Upper lobe of left lung (tissue), 4 donors: Measurements from ENCODE around the gene CD300LF.

Experiments used
- EP300 ChIP-seq, 4 donors: sonication (generic); formaldehyde crosslinking; IDR thresholded peaks; one replicate each; pipeline ENCODE4 v1.5.1; 2017; ENCODE audit warnings: antibody characterized with exemption in 4 of 4, control low read depth in 2 of 4
- POLR2AphosphoS5 ChIP-seq, 2 donors: sonication (generic); formaldehyde crosslinking; IDR thresholded peaks; one replicate each; pipeline ENCODE4 v1.5.1; 2017; ENCODE audit warnings: antibody characterized with exemption in 2 of 2
- TF ChIP-seq, protein P1 (sequence below), 6 experiments: fragments of 450-650 bp in 4 of 6; fragments of 200-600 bp in 2 of 6; sonication (generic) in 2 of 6; IDR thresholded peaks; one replicate each; pipeline ENCODE4 v1.5.1; 2016 to 2019; ENCODE audit warnings: antibody characterized with exemption in 6 of 6

GRCh38 chr17:74748279-74748528, 35.5 kb upstream of the CD300LF start:
- TF ChIP-seq, protein P1, sequence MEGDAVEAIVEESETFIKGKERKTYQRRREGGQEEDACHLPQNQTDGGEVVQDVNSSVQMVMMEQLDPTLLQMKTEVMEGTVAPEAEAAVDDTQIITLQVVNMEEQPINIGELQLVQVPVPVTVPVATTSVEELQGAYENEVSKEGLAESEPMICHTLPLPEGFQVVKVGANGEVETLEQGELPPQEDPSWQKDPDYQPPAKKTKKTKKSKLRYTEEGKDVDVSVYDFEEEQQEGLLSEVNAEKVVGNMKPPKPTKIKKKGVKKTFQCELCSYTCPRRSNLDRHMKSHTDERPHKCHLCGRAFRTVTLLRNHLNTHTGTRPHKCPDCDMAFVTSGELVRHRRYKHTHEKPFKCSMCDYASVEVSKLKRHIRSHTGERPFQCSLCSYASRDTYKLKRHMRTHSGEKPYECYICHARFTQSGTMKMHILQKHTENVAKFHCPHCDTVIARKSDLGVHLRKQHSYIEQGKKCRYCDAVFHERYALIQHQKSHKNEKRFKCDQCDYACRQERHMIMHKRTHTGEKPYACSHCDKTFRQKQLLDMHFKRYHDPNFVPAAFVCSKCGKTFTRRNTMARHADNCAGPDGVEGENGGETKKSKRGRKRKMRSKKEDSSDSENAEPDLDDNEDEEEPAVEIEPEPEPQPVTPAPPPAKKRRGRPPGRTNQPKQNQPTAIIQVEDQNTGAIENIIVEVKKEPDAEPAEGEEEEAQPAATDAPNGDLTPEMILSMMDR (IDR thresholded peaks at IDR 0.05), result peak in 5 of 6 experiments; percentile 28 to 66 (median 51)
- TF ChIP-seq POLR2AphosphoS5 (IDR thresholded peaks at IDR 0.05), result no peak
- TF ChIP-seq EP300 (IDR thresholded peaks at IDR 0.05), result no peak
